Trophoblast cell (in vitro differentiated cells and primary cell): ENCODE results near the gene ICE2.

Source experiments
- DNase-seq, 2 donors: peaks; one replicate each; pipeline ENCODE4 v3.0.0-alpha.2; 2016
- H2AFZ ChIP-seq: 2 replicates; pipeline ENCODE4 v1.6.1; 2013; ENCODE audit warnings: low read length, moderate library complexity, mild to moderate bottlenecking; ENCODE audit not compliant: insufficient read depth, poor library complexity
- H2AK5ac ChIP-seq: 2 replicates; pipeline ENCODE4 v1.6.1; 2013; ENCODE audit warnings: mild to moderate bottlenecking, low read length
- H2BK120ac ChIP-seq: 2 replicates; pipeline ENCODE4 v1.6.1; 2013; ENCODE audit warnings: low read length, mild to moderate bottlenecking, moderate library complexity; ENCODE audit not compliant: insufficient read depth, poor library complexity
- H2BK12ac ChIP-seq: 2 replicates; pipeline ENCODE4 v1.6.1; 2013; ENCODE audit warnings: mild to moderate bottlenecking, low read length, moderate library complexity
- H2BK5ac ChIP-seq: 2 replicates; pipeline ENCODE4 v1.6.1; 2013; ENCODE audit warnings: low read length, low read depth, moderate library complexity, mild to moderate bottlenecking; ENCODE audit not compliant: poor library complexity
- H3K14ac ChIP-seq: 2 replicates; pipeline ENCODE4 v1.6.1; 2013; ENCODE audit warnings: mild to moderate bottlenecking, low read length
- H3K18ac ChIP-seq: 2 replicates; pipeline ENCODE4 v1.6.1; 2013; ENCODE audit warnings: mild to moderate bottlenecking, low read length
- H3K23ac ChIP-seq: 2 replicates; pipeline ENCODE4 v1.6.1; 2013; ENCODE audit warnings: low read length
- H3K27ac ChIP-seq: 2 replicates; pipeline ENCODE4 v1.5.1; 2013; ENCODE audit warnings: low read depth, mild to moderate bottlenecking, inconsistent platforms, low read length, moderate library complexity
- H3K27me3 ChIP-seq: 2 replicates; pipeline ENCODE4 v1.6.1; 2013; ENCODE audit warnings: inconsistent platforms, mild to moderate bottlenecking, low read length, moderate library complexity; ENCODE audit not compliant: insufficient read depth
- H3K36me3 ChIP-seq, 2 experiments: 1 replicate in 1 of 2; 2 replicates in 1 of 2; pipeline ENCODE4 v1.6.1; 2013; ENCODE audit warnings: low read length in 2 of 2, mild to moderate bottlenecking in 2 of 2, moderate library complexity in 1 of 2; ENCODE audit not compliant: insufficient read depth in 2 of 2, control insufficient read depth in 1 of 2
- H3K4ac ChIP-seq: 2 replicates; pipeline ENCODE4 v1.6.1; 2013; ENCODE audit warnings: low read depth, mild to moderate bottlenecking, low read length, moderate library complexity
- H3K4me1 ChIP-seq, 2 experiments: 1 replicate in 1 of 2; 2 replicates in 1 of 2; pipeline ENCODE4 v1.6.1; 2013; ENCODE audit warnings: low read length in 2 of 2, mild to moderate bottlenecking in 2 of 2, moderate library complexity in 1 of 2; ENCODE audit not compliant: insufficient read depth in 2 of 2, control insufficient read depth in 1 of 2
- H3K4me2 ChIP-seq: 2 replicates; pipeline ENCODE4 v1.6.1; 2013; ENCODE audit warnings: inconsistent platforms, mild to moderate bottlenecking, low read length, moderate library complexity
- H3K4me3 ChIP-seq: 2 replicates; pipeline ENCODE4 v1.5.1; 2013; ENCODE audit warnings: mild to moderate bottlenecking, low read depth, low read length, inconsistent platforms
- H3K79me1 ChIP-seq: one replicate; pipeline ENCODE4 v1.6.1; 2013; ENCODE audit warnings: low read length
- H3K79me2 ChIP-seq: 2 replicates; pipeline ENCODE4 v1.6.1; 2013; ENCODE audit warnings: low read length, mild to moderate bottlenecking; ENCODE audit not compliant: control insufficient read depth, insufficient read depth, poor library complexity
- H3K9ac ChIP-seq: 2 replicates; pipeline ENCODE4 v1.6.1; 2013; ENCODE audit warnings: mild to moderate bottlenecking, low read length
- H3K9me3 ChIP-seq: 2 replicates; pipeline ENCODE4 v1.6.1; 2013; ENCODE audit warnings: low read depth, mild to moderate bottlenecking, control low read depth, inconsistent platforms, low read length; ENCODE audit not compliant: insufficient read depth
- H4K12ac ChIP-seq: 2 replicates; pipeline ENCODE4 v1.6.1; 2013; ENCODE audit warnings: low read depth, mild to moderate bottlenecking, low read length, moderate library complexity
- H4K8ac ChIP-seq: 2 replicates; pipeline ENCODE4 v1.6.1; 2013; ENCODE audit warnings: low read depth, mild to moderate bottlenecking, low read length, moderate library complexity
- H4K91ac ChIP-seq: one replicate; pipeline ENCODE4 v1.6.1; 2013; ENCODE audit warnings: low read depth, mild to moderate bottlenecking, low read length, moderate library complexity
- WGBS: extraction: QIAGEN DNeasy Blood & Tissue Kit; methylation state at CpG from one replicate; pipeline ENCODE4 v1.1.7; 2013; ENCODE audit warnings: missing lambda C conversion rate; ENCODE audit not compliant: insufficient read length, insufficient coverage; ENCODE audit errors: extremely low coverage; 5-methylcytosine and 5-hydroxymethylcytosine counted together

Gene ICE2

GRCh38 chr15:60444289-60444912 is 34.5 kb downstream of the ICE2 start:
- no peaks in the 10 kb centered on the region for H3K79me2 ChIP-seq
- no peak overlapping the region for H3K9ac ChIP-seq
- no peaks in the 10 kb centered on the region for H3K27me3 ChIP-seq
- H3K27ac ChIP-seq: no peak overlapping the region
- no peak overlapping the region for H3K14ac ChIP-seq
- H3K79me1 ChIP-seq: no peaks in the 10 kb centered on the region
- H4K8ac ChIP-seq: no peak overlapping the region
- no peak overlapping the region for H4K12ac ChIP-seq
- H2BK5ac ChIP-seq: no peak overlapping the region
- no peaks in the 10 kb centered on the region for H3K9me3 ChIP-seq
- H4K91ac ChIP-seq: no peak overlapping the region
- no peak overlapping the region for H3K4ac ChIP-seq
- H2BK12ac ChIP-seq: no peak overlapping the region
- H3K4me1 ChIP-seq: no peaks in the 10 kb centered on the region
- H3K18ac ChIP-seq: no peak overlapping the region
- no CpG with 5 or more reads among the region's 6 CpGs for WGBS
- peaks cover 3% of the 10 kb centered on the region in 2 experiments for H3K36me3 ChIP-seq
- no peak overlapping the region for H2AK5ac ChIP-seq
- no peak overlapping the region for H3K4me3 ChIP-seq
- DNase-seq: peak; percentile 4 to 50
- no peak overlapping the region for H2BK120ac ChIP-seq
- no peak overlapping the region for H3K4me2 ChIP-seq
- H3K23ac ChIP-seq: no peak overlapping the region
- no peak overlapping the region for H2AFZ ChIP-seq

- WGBS: no CpG with 5 or more reads among the region's 3 CpGs
- Histone ChIP-seq H2AK5ac (no peak overlapping the region), H2BK120ac (no peak overlapping the region), H4K12ac (no peak overlapping the region), H2AFZ (no peak overlapping the region), H3K36me3 (peaks cover 2 to 3% of the 10 kb centered on the region in 2 experiments), H3K9me3 (no peaks in the 10 kb centered on the region), H3K18ac (no peak overlapping the region), H4K91ac (no peak overlapping the region), H3K27ac (no peak overlapping the region), H3K14ac (no peak overlapping the region), H2BK12ac (no peak overlapping the region), H3K4me3 (no peak overlapping the region), H3K27me3 (no peaks in the 10 kb centered on the region), H3K4ac (no peak overlapping the region), H3K23ac (peak overlapping the region; percentile 74), H4K8ac (no peak overlapping the region), H3K79me1 (no peaks in the 10 kb centered on the region), H2BK5ac (no peak overlapping the region), H3K4me1 (no peaks in the 10 kb centered on the region), H3K4me2 (no peak overlapping the region), H3K79me2 (no peaks in the 10 kb centered on the region), H3K9ac (peak overlapping the region; percentile 40)
- DNase-seq: no peak
Measured at GRCh38 chr15:60442763-60443162, 36.2 kb downstream of the ICE2 start.

GRCh38 chr15:60442031-60442650 is 36.8 kb downstream of the ICE2 start:
- H2BK12ac ChIP-seq: no peak overlapping the region
- H3K23ac ChIP-seq: no peak overlapping the region
- H3K79me1 ChIP-seq: no peaks in the 10 kb centered on the region
- no peaks in the 10 kb centered on the region for H3K27me3 ChIP-seq
- no peaks in the 10 kb centered on the region for H3K79me2 ChIP-seq
- H4K8ac ChIP-seq: no peak overlapping the region
- H4K12ac ChIP-seq: no peak overlapping the region
- H3K4me2 ChIP-seq: no peak overlapping the region
- no peak overlapping the region for H2BK120ac ChIP-seq
- no peak overlapping the region for H3K18ac ChIP-seq
- no peak overlapping the region for H3K4ac ChIP-seq
- no peak overlapping the region for H2AK5ac ChIP-seq
- no peaks in the 10 kb centered on the region for H3K4me1 ChIP-seq
- H3K9ac ChIP-seq: no peak overlapping the region
- H2BK5ac ChIP-seq: no peak overlapping the region
- H3K14ac ChIP-seq: no peak overlapping the region
- H2AFZ ChIP-seq: no peak overlapping the region
- no CpG with 5 or more reads among the region's 2 CpGs for WGBS
- H3K9me3 ChIP-seq: no peaks in the 10 kb centered on the region
- no peak overlapping the region for H3K4me3 ChIP-seq
- H4K91ac ChIP-seq: no peak overlapping the region
- peaks cover 2 to 5% of the 10 kb centered on the region in 2 experiments for H3K36me3 ChIP-seq
- no peak overlapping the region for H3K27ac ChIP-seq
- no peak for DNase-seq

- Histone ChIP-seq H3K36me3 (peaks cover 2 to 5% of the 10 kb centered on the region in 2 experiments), H3K79me1 (no peaks in the 10 kb centered on the region)
- WGBS: no CpG with 5 or more reads among the region's 1 CpG
Measured at GRCh38 chr15:60441331-60441730, 37.6 kb downstream of the ICE2 start.

More at GRCh38 chr15:60441331-60441730, 37.6 kb downstream of the ICE2 start:
- Histone ChIP-seq H3K4me3 (no peak overlapping the region), H2AK5ac (no peak overlapping the region), H3K9me3 (no peaks in the 10 kb centered on the region), H3K4me2 (no peak overlapping the region), H3K14ac (no peak overlapping the region), H4K8ac (no peak overlapping the region), H2BK120ac (no peak overlapping the region), H3K79me2 (no peaks in the 10 kb centered on the region), H2BK12ac (no peak overlapping the region), H3K18ac (no peak overlapping the region), H2AFZ (no peak overlapping the region), H4K91ac (no peak overlapping the region), H3K4ac (no peak overlapping the region), H3K9ac (no peak overlapping the region), H2BK5ac (no peak overlapping the region), H3K27me3 (no peaks in the 10 kb centered on the region), H3K4me1 (no peaks in the 10 kb centered on the region), H4K12ac (no peak overlapping the region), H3K23ac (no peak overlapping the region), H3K27ac (no peak overlapping the region)
- no peak for DNase-seq
